Subcutaneous adipose tissue (tissue), 4 donors: ENCODE data around the gene SLF2. TPM values are rescaled to one million over a fixed set of nuclear protein-coding genes. Genes with fewer than 3 reads are reported as not detected.

ENCODE experiments used
- total RNA-seq, 4 donors: library from RNA; depleted of rRNA; stranded (reverse); fragments of >200 nt; gene quantifications; one replicate each; pipeline ENCODE4 v1.1.0, GENCODE V29; 2016
- TF ChIP-seq, protein P1 (sequence below): fragments of 450-650 bp; IDR thresholded peaks from one replicate; pipeline ENCODE4 v1.5.1; 2016; ENCODE audit warnings: low read depth, mild to moderate bottlenecking, control low read depth, antibody characterized with exemption, moderate library complexity

Gene SLF2
- total RNA-seq, 4 donors from 2014 or later = 24.9 to 32.6 (median 28.5) TPM

GRCh38 chr10:100887761-100888296, 24.9 kb upstream of the SLF2 start:
- TF ChIP-seq, protein P1, sequence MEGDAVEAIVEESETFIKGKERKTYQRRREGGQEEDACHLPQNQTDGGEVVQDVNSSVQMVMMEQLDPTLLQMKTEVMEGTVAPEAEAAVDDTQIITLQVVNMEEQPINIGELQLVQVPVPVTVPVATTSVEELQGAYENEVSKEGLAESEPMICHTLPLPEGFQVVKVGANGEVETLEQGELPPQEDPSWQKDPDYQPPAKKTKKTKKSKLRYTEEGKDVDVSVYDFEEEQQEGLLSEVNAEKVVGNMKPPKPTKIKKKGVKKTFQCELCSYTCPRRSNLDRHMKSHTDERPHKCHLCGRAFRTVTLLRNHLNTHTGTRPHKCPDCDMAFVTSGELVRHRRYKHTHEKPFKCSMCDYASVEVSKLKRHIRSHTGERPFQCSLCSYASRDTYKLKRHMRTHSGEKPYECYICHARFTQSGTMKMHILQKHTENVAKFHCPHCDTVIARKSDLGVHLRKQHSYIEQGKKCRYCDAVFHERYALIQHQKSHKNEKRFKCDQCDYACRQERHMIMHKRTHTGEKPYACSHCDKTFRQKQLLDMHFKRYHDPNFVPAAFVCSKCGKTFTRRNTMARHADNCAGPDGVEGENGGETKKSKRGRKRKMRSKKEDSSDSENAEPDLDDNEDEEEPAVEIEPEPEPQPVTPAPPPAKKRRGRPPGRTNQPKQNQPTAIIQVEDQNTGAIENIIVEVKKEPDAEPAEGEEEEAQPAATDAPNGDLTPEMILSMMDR = no peak

DNA sequence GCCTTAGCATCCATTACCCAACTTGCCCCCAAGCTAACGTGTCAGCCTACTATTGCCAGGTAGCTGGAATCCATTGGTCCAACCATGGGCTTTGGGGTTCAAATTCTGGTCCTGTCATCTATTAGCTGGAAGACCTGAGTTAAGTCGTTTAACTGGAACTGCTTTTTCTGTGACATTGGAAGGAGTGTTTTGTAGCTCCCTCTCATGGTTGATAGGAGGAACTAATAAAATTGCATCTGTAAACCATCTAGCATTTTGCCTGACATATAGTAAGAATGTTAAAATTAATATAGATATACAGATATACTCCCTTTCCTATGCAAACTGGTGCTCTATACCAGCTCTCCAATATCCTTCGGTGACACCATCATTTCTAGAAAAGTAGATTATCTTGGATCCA, 23.8 kb upstream of the SLF2 start:
- TF ChIP-seq, protein P1 = no peak

- TF ChIP-seq, protein P1 = no peak
These were observed 23.2 kb upstream of the SLF2 start for GRCh38 chr10:100889546-100889945.

DNA sequence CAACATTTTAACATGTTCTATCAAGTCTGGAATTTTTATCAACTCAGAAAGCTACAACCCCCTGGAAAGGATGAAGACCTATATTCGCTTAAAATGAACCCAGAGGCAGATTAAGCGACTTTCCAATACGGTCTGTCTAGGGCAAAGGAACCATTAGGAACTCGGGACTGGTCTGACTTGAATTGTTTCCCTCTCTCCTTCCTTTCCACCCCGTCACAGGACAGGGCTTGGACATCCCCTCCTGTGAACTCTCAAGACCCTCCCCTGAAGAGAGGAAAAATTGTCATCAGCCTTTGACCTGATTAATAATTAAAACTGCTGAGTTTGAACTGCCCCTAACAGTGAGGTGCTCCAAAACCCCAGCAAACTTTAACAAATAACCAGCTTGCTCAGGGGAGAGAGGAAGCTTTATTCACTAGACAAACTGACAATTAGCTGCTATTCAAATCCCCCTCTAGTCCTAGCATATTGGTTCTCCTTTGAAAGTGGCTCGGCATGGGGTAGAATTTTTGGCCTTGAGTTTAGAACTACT, 22.6 kb upstream of the SLF2 start:
- TF ChIP-seq, protein P1 = no peak

GRCh38 chr10:100890673-100891317, 22.0 kb upstream of the SLF2 start:
- TF ChIP-seq, protein P1 = no peak

DNA sequence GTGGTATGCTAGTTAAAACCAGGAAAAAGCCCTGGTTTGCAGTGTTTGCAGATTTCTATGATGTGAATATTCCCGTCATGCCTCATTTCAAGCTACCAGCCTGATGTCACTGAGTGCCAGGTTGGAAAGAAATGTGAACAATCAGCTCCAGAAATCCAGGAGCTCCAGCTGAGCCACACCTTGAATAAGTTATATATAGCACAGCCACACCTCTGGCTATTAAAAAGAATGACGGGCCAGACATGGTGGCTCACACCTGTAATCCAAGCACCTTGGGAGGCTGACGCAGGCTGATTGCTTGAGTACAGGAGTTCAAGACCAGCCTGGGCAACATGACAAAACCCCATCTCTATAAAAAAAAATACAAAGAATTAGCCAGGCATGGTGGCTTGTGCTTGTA, 18.7 kb upstream of the SLF2 start:
- TF ChIP-seq, protein P1 = no peak

GRCh38 chr10:100894589-100895294, 18.0 kb upstream of the SLF2 start:
- TF ChIP-seq, protein P1 = no peak
